Kidney (tissue), 14 donors: Measurements from ENCODE around the gene UTP4. TPM values are rescaled to one million over a fixed set of nuclear protein-coding genes. Genes with fewer than 3 reads are reported as not detected.

Source experiments
- DNase-seq, 5 donors: peaks; one replicate each; pipeline ENCODE4 v3.0.0-alpha.2; 2013 to 2020
- FAIRE-seq: peaks from 2 replicates; lab custom pipeline; 2012; peaks lifted over from hg19 to GRCh38; lab: Jason Lieb, UNC
- H3K27ac ChIP-seq, 2 donors: one replicate each; pipeline ENCODE4 v1.7.0; 2013; ENCODE audit warnings: low read depth in 2 of 2, low read length in 2 of 2, inconsistent platforms in 1 of 2
- H3K27me3 ChIP-seq: one replicate; pipeline ENCODE4 v1.7.1; 2013; ENCODE audit warnings: low read length, inconsistent platforms; ENCODE audit not compliant: control insufficient read depth, insufficient read depth
- H3K36me3 ChIP-seq, 3 donors: one replicate each; pipeline versions ENCODE4 v1.7.0 to v1.7.1; 2013; ENCODE audit warnings: low read length in 3 of 3, control low read depth in 1 of 3, inconsistent platforms in 1 of 3; ENCODE audit not compliant: insufficient read depth in 3 of 3, control insufficient read depth in 2 of 3
- H3K4me1 ChIP-seq, 3 donors: one replicate each; pipeline versions ENCODE4 v1.7.0 to v1.7.1; 2013; ENCODE audit warnings: low read length in 3 of 3, inconsistent platforms in 1 of 3, low read depth in 1 of 3; ENCODE audit not compliant: control insufficient read depth in 2 of 3, insufficient read depth in 2 of 3
- H3K4me3 ChIP-seq, 3 donors: one replicate each; pipeline versions ENCODE4 v1.7.0 to v1.8.1; 2013; ENCODE audit warnings: low read length in 3 of 3, control low read depth in 1 of 3, inconsistent platforms in 1 of 3
- H3K9ac ChIP-seq, 3 donors: one replicate each; pipeline versions ENCODE4 v1.7.0 to v1.7.1; 2013; ENCODE audit warnings: low read length in 3 of 3, control low read depth in 1 of 3, inconsistent platforms in 1 of 3
- H3K9me3 ChIP-seq, 3 donors: one replicate each; pipeline versions ENCODE4 v1.7.0 to v1.7.1; 2013; ENCODE audit warnings: low read length in 3 of 3, control low read depth in 1 of 3, inconsistent platforms in 1 of 3; ENCODE audit not compliant: control insufficient read depth in 2 of 3, insufficient read depth in 1 of 3
- intact Hi-C: fragments of 100-400 bp; cut with DNase I; formaldehyde crosslinking; loops from one replicate; pipeline ENCODE4 v1.11.1; 2022
- polyA plus RNA-seq: library from polyadenylated mRNA; stranded (reverse); fragments of 350-450 nt; fragmentation: Illumina TruSeq; extraction: RNeasy Lipid Tissue Mini Kit (QIAGEN cat#74804); gene quantifications from one replicate; pipeline ENCODE4 v1.2.3, GENCODE V29; 2014; ENCODE audit warnings: low read depth, low replicate concordance; ENCODE audit not compliant: insufficient read depth
- total RNA-seq: library from RNA; stranded (reverse); fragmentation: NEBNext Ultra II Directional; extraction: Animal tissue kit (Norgen Biotek cat#: 25700); gene quantifications from one replicate; pipeline ENCODE4 v1.2.1, GENCODE V29; 2021
- TF ChIP-seq, protein P1 (sequence below): IDR thresholded peaks from 3 replicates; pipeline ENCODE4 v1.5.1; 2012; ENCODE audit warnings: mild to moderate bottlenecking, moderate library complexity, borderline replicate concordance; ENCODE audit not compliant: insufficient read depth; ENCODE audit errors: extremely low read depth
- donor health status: control.
- donor health status: control.
- donor health status: control.
- donor health status: control.
- donor health status: control.
- donor health status: DM: yes; HTN: yes; CAD: no.
- donor health status: Normal renal cell carcinoma (clear cell type).

The UTP4 gene
- total and polyA plus RNA-seq, 2 donors from 2014 or later, result 41.7 to 57.2 TPM

DNA sequence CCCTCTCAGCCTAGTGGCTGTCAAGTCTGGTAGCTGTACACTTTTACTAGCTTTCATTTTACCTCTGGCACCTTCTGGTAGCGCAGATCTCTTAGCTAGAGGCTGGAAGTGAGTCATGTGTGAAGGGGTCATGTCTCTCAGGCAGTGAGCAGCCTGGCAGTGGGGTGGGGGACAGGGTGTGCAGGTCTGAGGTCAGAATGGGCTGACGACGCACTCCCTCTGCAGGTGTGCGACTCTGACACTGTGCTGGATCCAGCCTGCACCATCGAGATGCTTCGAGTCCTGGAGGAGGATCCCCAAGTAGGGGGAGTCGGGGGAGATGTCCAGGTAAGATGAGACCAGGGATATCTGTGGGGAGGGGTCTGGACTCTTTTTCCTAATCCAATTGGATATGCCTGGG, 19.2 kb upstream of the UTP4 start:
- Histone ChIP-seq H3K27me3 (no peaks in the 10 kb centered on the region), H3K4me3 (no peak overlapping the region), H3K9me3 (no peaks in the 10 kb centered on the region), H3K36me3 (peaks cover 0 to 17% (median 2%) of the 10 kb centered on the region in 3 donors), H3K9ac (no peak overlapping the region), H3K4me1 (peaks cover 0 to 18% (median 11%) of the 10 kb centered on the region in 3 donors), H3K27ac (no peak overlapping the region)
- DNase-seq (no peak), FAIRE-seq (no peak)
- TF ChIP-seq, protein P1, sequence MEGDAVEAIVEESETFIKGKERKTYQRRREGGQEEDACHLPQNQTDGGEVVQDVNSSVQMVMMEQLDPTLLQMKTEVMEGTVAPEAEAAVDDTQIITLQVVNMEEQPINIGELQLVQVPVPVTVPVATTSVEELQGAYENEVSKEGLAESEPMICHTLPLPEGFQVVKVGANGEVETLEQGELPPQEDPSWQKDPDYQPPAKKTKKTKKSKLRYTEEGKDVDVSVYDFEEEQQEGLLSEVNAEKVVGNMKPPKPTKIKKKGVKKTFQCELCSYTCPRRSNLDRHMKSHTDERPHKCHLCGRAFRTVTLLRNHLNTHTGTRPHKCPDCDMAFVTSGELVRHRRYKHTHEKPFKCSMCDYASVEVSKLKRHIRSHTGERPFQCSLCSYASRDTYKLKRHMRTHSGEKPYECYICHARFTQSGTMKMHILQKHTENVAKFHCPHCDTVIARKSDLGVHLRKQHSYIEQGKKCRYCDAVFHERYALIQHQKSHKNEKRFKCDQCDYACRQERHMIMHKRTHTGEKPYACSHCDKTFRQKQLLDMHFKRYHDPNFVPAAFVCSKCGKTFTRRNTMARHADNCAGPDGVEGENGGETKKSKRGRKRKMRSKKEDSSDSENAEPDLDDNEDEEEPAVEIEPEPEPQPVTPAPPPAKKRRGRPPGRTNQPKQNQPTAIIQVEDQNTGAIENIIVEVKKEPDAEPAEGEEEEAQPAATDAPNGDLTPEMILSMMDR, result no peak
- intact Hi-C loops, result no loop called here

DNA sequence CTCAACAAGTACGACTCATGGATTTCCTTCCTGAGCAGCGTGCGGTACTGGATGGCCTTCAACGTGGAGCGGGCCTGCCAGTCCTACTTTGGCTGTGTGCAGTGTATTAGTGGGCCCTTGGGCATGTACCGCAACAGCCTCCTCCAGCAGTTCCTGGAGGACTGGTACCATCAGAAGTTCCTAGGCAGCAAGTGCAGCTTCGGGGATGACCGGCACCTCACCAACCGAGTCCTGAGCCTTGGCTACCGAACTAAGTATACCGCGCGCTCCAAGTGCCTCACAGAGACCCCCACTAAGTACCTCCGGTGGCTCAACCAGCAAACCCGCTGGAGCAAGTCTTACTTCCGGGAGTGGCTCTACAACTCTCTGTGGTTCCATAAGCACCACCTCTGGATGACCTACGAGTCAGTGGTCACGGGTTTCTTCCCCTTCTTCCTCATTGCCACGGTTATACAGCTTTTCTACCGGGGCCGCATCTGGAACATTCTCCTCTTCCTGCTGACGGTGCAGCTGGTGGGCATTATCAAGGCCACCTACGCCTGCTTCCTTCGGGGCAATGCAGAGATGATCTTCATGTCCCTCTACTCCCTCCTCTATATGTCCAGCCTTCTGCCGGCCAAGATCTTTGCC, 18.0 kb upstream of the UTP4 start:
- Histone ChIP-seq H3K36me3 (peaks cover 0 to 17% (median 2%) of the 10 kb centered on the region in 3 donors), H3K27ac (no peak overlapping the region), H3K9ac (no peak overlapping the region), H3K4me1 (peaks cover 0 to 22% (median 18%) of the 10 kb centered on the region in 3 donors), H3K4me3 (no peak overlapping the region), H3K27me3 (no peaks in the 10 kb centered on the region), H3K9me3 (no peaks in the 10 kb centered on the region)
- intact Hi-C loops, result no loop called here
- FAIRE-seq (no peak), DNase-seq (no peak)
- TF ChIP-seq, protein P1, result no peak

DNA sequence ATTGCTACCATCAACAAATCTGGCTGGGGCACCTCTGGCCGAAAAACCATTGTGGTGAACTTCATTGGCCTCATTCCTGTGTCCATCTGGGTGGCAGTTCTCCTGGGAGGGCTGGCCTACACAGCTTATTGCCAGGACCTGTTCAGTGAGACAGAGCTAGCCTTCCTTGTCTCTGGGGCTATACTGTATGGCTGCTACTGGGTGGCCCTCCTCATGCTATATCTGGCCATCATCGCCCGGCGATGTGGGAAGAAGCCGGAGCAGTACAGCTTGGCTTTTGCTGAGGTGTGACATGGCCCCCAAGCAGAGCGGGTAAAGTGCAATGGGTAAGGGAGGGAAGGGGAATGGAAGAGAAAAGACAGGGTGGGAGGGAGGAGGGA, 17.5 kb upstream of the UTP4 start:
- intact Hi-C loops, result no loop called here
- no peak overlapping the region for H3K4me3 ChIP-seq
- H3K27me3 ChIP-seq, result no peaks in the 10 kb centered on the region
- no peak for FAIRE-seq
- H3K27ac ChIP-seq, result no peak overlapping the region
- H3K9me3 ChIP-seq, result no peaks in the 10 kb centered on the region
- peaks cover 0 to 17% (median 2%) of the 10 kb centered on the region in 3 donors for H3K36me3 ChIP-seq
- no peak for DNase-seq
- H3K9ac ChIP-seq, result no peak overlapping the region
- H3K4me1 ChIP-seq, result peaks cover 0 to 23% (median 20%) of the 10 kb centered on the region in 3 donors
- TF ChIP-seq, protein P1, result no peak
